Choroid plexus epithelial cell (primary cell): ENCODE results near the gene GREM2.
A peak's percentile ranks its signal among the peaks of the same experiment; 100 is the strongest.

Source experiments
- DNase-seq: peaks from one replicate; pipeline ENCODE4 v3.0.0-alpha.2; 2010; ENCODE audit warnings: low read depth
- H3K4me3 ChIP-seq: 2 replicates; pipeline ENCODE4 v1.5.1; 2011; ENCODE audit warnings: low read depth, mild to moderate bottlenecking, control low read depth, low read length, moderate library complexity
- CTCF ChIP-seq: conservative IDR thresholded peaks from 2 replicates; pipeline ENCODE4 v1.5.1; 2011; ENCODE audit warnings: low read depth, mild to moderate bottlenecking, control low read depth, inconsistent platforms, low read length, moderate library complexity

GREM2 gene

DNA sequence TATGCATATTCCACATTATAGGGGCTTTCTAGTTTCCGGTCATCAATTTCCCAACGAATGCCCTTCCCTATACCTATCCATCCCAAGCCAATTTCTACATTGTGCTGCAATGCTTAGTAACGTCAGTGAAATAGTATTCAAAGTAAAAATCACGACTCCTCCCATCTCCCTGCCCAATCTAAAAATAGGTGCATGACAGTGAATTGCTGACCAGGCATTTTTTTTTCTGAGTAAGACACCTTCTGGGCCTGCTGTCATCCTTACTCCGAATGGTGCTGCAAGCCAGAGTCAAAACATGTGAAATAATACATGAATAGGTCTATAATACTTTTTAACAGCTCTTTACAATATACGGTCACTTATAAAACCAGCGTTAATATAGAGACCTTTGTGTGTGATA lies 120.2 kb downstream of the GREM2 start:
- TF ChIP-seq CTCF, result no peak
- H3K4me3 ChIP-seq, result no peak overlapping the region
- DNase-seq, result peak; percentile 23

DNA sequence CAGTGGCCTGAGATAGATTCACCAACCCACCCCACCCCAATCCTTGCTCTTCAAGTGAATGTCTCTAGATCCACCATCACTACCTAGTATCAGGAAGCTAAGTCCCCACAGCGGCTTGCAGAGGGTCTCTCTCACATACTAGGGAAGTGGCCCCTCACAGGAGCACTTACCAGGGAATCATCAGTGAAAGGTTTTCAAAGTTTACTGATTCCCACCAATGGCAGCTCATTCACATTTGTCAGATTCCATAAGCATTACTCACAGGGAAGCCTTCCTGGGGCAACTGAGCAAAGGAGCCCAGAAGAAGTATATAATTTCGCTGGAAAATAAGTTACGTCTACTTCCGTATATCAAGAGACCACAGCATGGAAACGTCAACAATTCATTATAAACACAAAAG lies 120.8 kb downstream of the GREM2 start:
- H3K4me3 ChIP-seq, result no peak overlapping the region
- DNase-seq, result peak; percentile 76
- TF ChIP-seq CTCF, result no peak

GRCh38 chr1:240487493-240487892 lies 124.5 kb downstream of the GREM2 start:
- H3K4me3 ChIP-seq, result no peak overlapping the region
- TF ChIP-seq CTCF, result no peak
- no peak for DNase-seq

- no peak for DNase-seq
- TF ChIP-seq CTCF, result no peak
- H3K4me3 ChIP-seq, result no peak overlapping the region
Measured at GRCh38 chr1:240486611-240487010, 125.3 kb downstream of the GREM2 start.

DNA sequence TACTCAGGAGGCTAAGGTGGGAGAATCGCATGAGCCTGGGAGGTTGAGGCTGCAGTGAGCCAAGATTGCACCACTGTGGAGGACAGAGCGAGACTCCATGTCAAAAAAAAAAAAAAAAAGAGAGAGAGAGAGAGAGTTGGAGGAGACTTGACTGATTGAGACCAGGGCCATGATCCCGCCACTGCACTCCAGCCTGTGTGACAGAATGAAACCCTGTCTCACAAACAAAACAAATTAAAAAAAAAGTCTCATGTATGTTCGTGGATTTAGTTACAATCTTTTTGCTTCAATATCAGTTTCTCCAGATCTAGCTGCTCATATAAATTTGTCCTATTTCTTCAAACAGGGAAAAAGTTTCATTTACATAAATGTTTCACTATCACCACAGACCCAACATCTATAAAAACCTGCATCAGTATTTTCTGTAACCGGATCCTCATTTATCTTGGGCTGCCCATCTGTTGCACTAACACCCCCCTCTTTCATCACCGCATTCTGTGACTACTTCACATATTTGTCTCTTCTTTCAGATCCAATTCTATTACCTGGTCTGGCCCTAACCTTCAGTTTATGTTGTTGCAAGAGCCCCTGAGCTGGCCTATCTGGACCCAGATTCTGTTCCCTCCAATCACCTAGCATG lies 127.0 kb downstream of the GREM2 start:
- no peak overlapping the region for H3K4me3 ChIP-seq
- no peak for TF ChIP-seq CTCF
- peak; percentile 48 for DNase-seq

DNA sequence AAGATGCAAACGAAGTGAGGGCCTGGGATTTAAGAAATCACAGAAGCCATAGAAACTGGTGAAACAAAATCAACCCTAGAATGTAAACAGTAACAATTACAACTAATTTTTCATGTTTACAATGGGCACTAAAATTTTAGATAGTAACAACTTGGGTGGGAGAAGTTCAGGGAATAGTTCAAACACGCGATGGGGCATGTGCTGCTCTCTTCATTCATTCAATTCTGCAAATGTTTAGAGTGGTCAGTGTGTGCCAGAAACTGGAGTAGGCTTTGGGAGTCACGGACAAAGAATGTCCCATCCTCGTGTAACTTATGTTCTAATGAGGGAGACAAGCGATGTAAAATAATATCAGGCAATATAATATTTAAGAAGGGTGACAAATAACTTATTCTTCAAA lies 133.4 kb downstream of the GREM2 start:
- TF ChIP-seq CTCF, result no peak
- no peak for DNase-seq
- H3K4me3 ChIP-seq, result no peak overlapping the region

DNA sequence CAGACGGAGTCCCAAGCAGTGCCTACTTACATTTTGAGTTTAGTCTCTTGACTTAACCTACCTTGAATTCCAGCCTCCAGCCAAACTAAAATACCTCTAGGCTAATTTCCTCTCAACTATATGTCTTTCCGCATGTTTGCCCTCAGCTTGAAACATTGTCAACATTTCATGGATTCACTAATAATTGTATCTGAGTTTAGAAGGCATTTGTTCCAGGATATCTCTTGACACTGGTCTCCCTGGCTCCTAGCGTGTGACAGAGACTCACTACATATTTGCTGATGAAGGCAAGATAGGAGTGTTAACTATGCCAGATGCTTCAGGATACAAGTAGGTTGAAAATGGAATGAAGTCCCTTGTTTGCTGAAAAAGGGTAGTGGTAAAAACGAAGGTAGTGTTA lies 136.1 kb downstream of the GREM2 start:
- no peak overlapping the region for H3K4me3 ChIP-seq
- no peak for DNase-seq
- TF ChIP-seq CTCF, result no peak
